GM18873 (cell line): Measurements from ENCODE around the gene IL32.

Experiments
- ATAC-seq: cut with Tn5 transposase; IDR thresholded peaks from one replicate; pipeline ENCODE4 v1.9.1; 2021; ENCODE audit warnings: mild to moderate bottlenecking, moderate library complexity, moderate number of reproducible peaks; ENCODE audit not compliant: unreplicated experiment, low FRiP score

Gene IL32

GRCh38 chr16:3027489-3027795 lies 38.0 kb upstream of the IL32 start:
- ATAC-seq = no peak

GRCh38 chr16:3027983-3028715 lies 37.3 kb upstream of the IL32 start:
- no peak for ATAC-seq

GRCh38 chr16:3028716-3029319 lies 36.6 kb upstream of the IL32 start:
- no peak for ATAC-seq

- ATAC-seq = no peak
These were observed 35.8 kb upstream of the IL32 start for GRCh38 chr16:3029491-3030221.

- ATAC-seq = no peak
These were observed 34.9 kb upstream of the IL32 start for GRCh38 chr16:3030222-3031212.

GRCh38 chr16:3032624-3033023 lies 32.8 kb upstream of the IL32 start:
- no peak for ATAC-seq

GRCh38 chr16:3035289-3035971 lies 30.0 kb upstream of the IL32 start:
- ATAC-seq = no peak

GRCh38 chr16:3035972-3036725 lies 29.3 kb upstream of the IL32 start:
- ATAC-seq = no peak

GRCh38 chr16:3036726-3037315 lies 28.6 kb upstream of the IL32 start, which contains the start of gene BICDL2:
Gene BICDL2, minus strand, starts transcription at chr16:3036944. Its CDS starts 1,448 bp downstream, at chr16:3035496.
- ATAC-seq = no peak

GRCh38 chr16:3038256-3038655 lies 27.2 kb upstream of the IL32 start:
- ATAC-seq = no peak

GRCh38 chr16:3038896-3039295 lies 26.5 kb upstream of the IL32 start:
- no peak for ATAC-seq

- ATAC-seq = no peak
These were observed 23.1 kb upstream of the IL32 start for GRCh38 chr16:3042376-3042775.

- no peak for ATAC-seq
These were observed 20.7 kb upstream of the IL32 start for GRCh38 chr16:3044708-3045107.

- ATAC-seq = no peak
These were observed 19.4 kb upstream of the IL32 start, which contains the start of gene MMP25 for GRCh38 chr16:3045758-3046640. Gene MMP25, plus strand, starts transcription at chr16:3046561. Its CDS starts 357 bp downstream, at chr16:3046918.

GRCh38 chr16:3046641-3047386 lies 18.6 kb upstream of the IL32 start:
- ATAC-seq = no peak

- no peak for ATAC-seq
These were observed 18.1 kb upstream of the IL32 start for GRCh38 chr16:3047387-3047720.

GRCh38 chr16:3049921-3050481 lies 15.4 kb upstream of the IL32 start:
- no peak for ATAC-seq
